SK-N-SH (cell line): Measurements from ENCODE around the gene C18orf63. TPM values are rescaled to one million over a fixed set of nuclear protein-coding genes. Genes with fewer than 3 reads are reported as not detected.
A peak's percentile ranks its signal among the peaks of the same experiment; 100 is the strongest.

Experiments
- CTCF ChIA-PET: fragments of 300-600, 350-600 bp; formaldehyde crosslinking; extraction: SDS; loops from one replicate; lab custom pipeline; 2021; lab: Yijun Ruan, JAX
- POLR2A ChIA-PET: fragments of 350-600 bp; sonication (Branson Sonifier 250); formaldehyde crosslinking; extraction: SDS; loops from one replicate; lab custom pipeline; 2020; ENCODE audit warnings: antibody characterized with exemption, inconsistent platforms; lab: Yijun Ruan, JAX
- DNase-seq: peaks from one replicate; pipeline ENCODE4 v3.0.0; 2012
- H2AFZ ChIP-seq: fragments of 200-600 bp; sonication (generic); 2 replicates; pipeline ENCODE4 v1.8.1; 2016; ENCODE audit warnings: antibody characterized with exemption, mild to moderate bottlenecking, low read depth
- H3F3A ChIP-seq: fragments of 200-600 bp; sonication (generic); replicated peaks from 2 replicates; pipeline ENCODE3; 2016; ENCODE audit warnings: antibody characterized with exemption, mild to moderate bottlenecking; ENCODE audit not compliant: insufficient read depth
- H3K27ac ChIP-seq, 2 experiments: fragments of 200-500 bp in 1 of 2; fragments of 200-600 bp in 1 of 2; sonication (Bioruptor generic) in 1 of 2; sonication (generic), shearing (Covaris generic) in 1 of 2; 2 replicates each; pipeline versions ENCODE4 v1.5.1 to v1.6.1; 2014 to 2016; ENCODE audit warnings: low read depth in 2 of 2, inconsistent platforms in 1 of 2, low read length in 1 of 2, mild to moderate bottlenecking in 1 of 2, mixed read lengths in 1 of 2
- H3K27me3 ChIP-seq: fragments of 200-600 bp; sonication (generic), shearing (Covaris generic); 2 replicates; pipeline ENCODE4 v1.6.1; 2016; ENCODE audit warnings: mixed run types; ENCODE audit not compliant: insufficient read depth
- H3K36me3 ChIP-seq, 2 experiments: fragments of 200-500 bp in 1 of 2; fragments of 200-600 bp in 1 of 2; sonication (Bioruptor generic) in 1 of 2; sonication (generic) in 1 of 2; replicated peaks in 1 of 2; 2 replicates each; pipeline versions ENCODE3 to v1.5.1; 2014 to 2016; ENCODE audit warnings: low read length in 1 of 2, mild to moderate bottlenecking in 1 of 2; ENCODE audit not compliant: insufficient read depth in 2 of 2, control insufficient read depth in 1 of 2
- H3K4me1 ChIP-seq, 2 experiments: fragments of 200-500 bp in 1 of 2; fragments of 200-600 bp in 1 of 2; sonication (Bioruptor generic) in 1 of 2; sonication (generic), shearing (Covaris generic) in 1 of 2; 2 replicates each; pipeline versions ENCODE4 v1.5.1 to v1.6.1; 2014 to 2016; ENCODE audit warnings: low read depth in 1 of 2, low read length in 1 of 2, mixed run types in 1 of 2; ENCODE audit not compliant: insufficient read depth in 2 of 2, control insufficient read depth in 1 of 2
- H3K4me2 ChIP-seq: fragments of 200-600 bp; sonication (generic), shearing (Covaris generic); 2 replicates; pipeline ENCODE4 v1.6.1; 2017; ENCODE audit warnings: mixed run types
- H3K4me3 ChIP-seq, 2 experiments: fragments of 200-500 bp in 1 of 2; fragments of 200-600 bp in 1 of 2; sonication (Bioruptor generic) in 1 of 2; sonication (generic), shearing (Covaris generic) in 1 of 2; 2 replicates each; pipeline versions ENCODE4 v1.5.1 to v1.8.1; 2014 to 2016; ENCODE audit warnings: low read depth in 2 of 2, inconsistent platforms in 1 of 2, low read length in 1 of 2, mild to moderate bottlenecking in 1 of 2, mixed read lengths in 1 of 2, moderate library complexity in 1 of 2
- H3K79me2 ChIP-seq: fragments of 200-600 bp; sonication (generic); 2 replicates; pipeline ENCODE4 v1.8.1; 2017; ENCODE audit warnings: mild to moderate bottlenecking; ENCODE audit not compliant: insufficient read depth
- H3K9ac ChIP-seq: fragments of 200-600 bp; sonication (generic); 2 replicates; pipeline ENCODE4 v1.6.1; 2017; ENCODE audit warnings: mixed run types
- H3K9me2 ChIP-seq: fragments of 200-600 bp; sonication (generic); 2 replicates; pipeline ENCODE4 v1.6.1; 2017; ENCODE audit warnings: mixed run types
- H3K9me3 ChIP-seq: fragments of 200-600 bp; sonication (generic); 2 replicates; pipeline ENCODE4 v1.6.1; 2017; ENCODE audit warnings: mixed run types, mild to moderate bottlenecking, moderate library complexity
- H4K20me1 ChIP-seq: fragments of 200-600 bp; sonication (generic); 2 replicates; pipeline ENCODE4 v1.6.1; 2017; ENCODE audit warnings: mild to moderate bottlenecking, mixed run types; ENCODE audit not compliant: insufficient read depth
- FOSL2 ChIP-seq: IDR thresholded peaks from 2 replicates; pipeline ENCODE4 v1.4.0; 2012; ENCODE audit warnings: low read depth, mild to moderate bottlenecking, moderate library complexity, borderline replicate concordance
- GABPA ChIP-seq: IDR thresholded peaks from 2 replicates; pipeline ENCODE4 v1.4.0; 2012; ENCODE audit warnings: low read depth, mild to moderate bottlenecking
- MEF2A ChIP-seq: IDR thresholded peaks from 2 replicates; pipeline ENCODE4 v1.4.0; 2012; ENCODE audit warnings: low read depth, borderline replicate concordance
- NFIC ChIP-seq: IDR thresholded peaks from 2 replicates; pipeline ENCODE4 v1.4.0; 2012; ENCODE audit warnings: borderline replicate concordance
- POLR2AphosphoS5 ChIP-seq: IDR thresholded peaks from 2 replicates; pipeline ENCODE4 v1.6.1; 2012; ENCODE audit warnings: low read depth, low read length
- RFX5 ChIP-seq: IDR thresholded peaks from 2 replicates; pipeline ENCODE4 v1.6.1; 2012; ENCODE audit warnings: mild to moderate bottlenecking, improper control_type of control experiment, low read length
- TAF1 ChIP-seq: IDR thresholded peaks from 2 replicates; pipeline ENCODE4 v1.6.1; 2012; ENCODE audit warnings: low read depth, mild to moderate bottlenecking, low read length, moderate library complexity, borderline replicate concordance
- TCF12 ChIP-seq: IDR thresholded peaks from 2 replicates; pipeline ENCODE4 v1.4.0; 2012
- TEAD4 ChIP-seq: IDR thresholded peaks from 2 replicates; pipeline ENCODE4 v1.4.0; 2012; ENCODE audit warnings: mild to moderate bottlenecking, borderline replicate concordance; ENCODE audit not compliant: insufficient read depth
- YY1 ChIP-seq: IDR thresholded peaks from 2 replicates; pipeline ENCODE4 v1.4.0; 2012; ENCODE audit warnings: low read depth, mild to moderate bottlenecking
- WGBS: methylation state at CpG from one replicate; pipeline ENCODE4 v1.1.6; 2017; ENCODE audit warnings: low lambda C conversion rate; 5-methylcytosine and 5-hydroxymethylcytosine counted together
- polyA plus RNA-seq, 3 experiments: library from polyadenylated mRNA; depleted of rRNA; stranded (reverse); fragments of >200 nt; gene quantifications; 2 replicates each; pipeline ENCODE4 v1.2.3, GENCODE V29; 2012
- TF ChIP-seq, protein P1 (sequence below): fragments of 200-600 bp; sonication (generic); IDR thresholded peaks from 2 replicates; pipeline ENCODE4 v1.6.1; 2017; ENCODE audit warnings: antibody characterized with exemption, mild to moderate bottlenecking, moderate library complexity
- TF ChIP-seq, protein P2 (sequence below): IDR thresholded peaks from 2 replicates; pipeline ENCODE4 v1.4.0; 2012; ENCODE audit warnings: low read depth
- TF ChIP-seq, protein P3 (sequence below): IDR thresholded peaks from 2 replicates; pipeline ENCODE4; 2012
- TF ChIP-seq, protein P4 (sequence below): IDR thresholded peaks from 2 replicates; pipeline ENCODE4 v1.6.1; 2012; ENCODE audit warnings: mild to moderate bottlenecking, low read depth, low read length, moderate library complexity

Gene C18orf63
- polyA plus RNA-seq, 1 of the 3 experiments (the other 2 are of a cell fraction): not detected

DNA sequence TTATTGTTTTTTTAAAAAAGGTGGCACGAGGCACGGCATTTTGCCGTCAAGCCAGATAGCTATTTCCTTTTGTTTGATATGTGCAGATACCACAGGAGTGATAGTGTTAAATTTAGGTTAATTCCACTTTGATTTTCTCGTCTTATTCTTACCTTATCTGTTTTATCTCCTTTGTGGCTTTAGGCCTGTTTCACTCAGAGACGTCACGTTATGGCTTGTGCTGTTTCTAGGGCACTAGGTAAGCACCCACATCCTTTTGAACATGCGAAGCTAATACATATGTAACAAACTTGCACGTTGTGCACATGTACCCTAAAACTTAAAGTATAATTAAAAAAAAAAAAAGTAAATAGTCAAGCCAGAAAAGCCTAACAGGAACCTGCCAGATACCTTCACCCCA, 57.8 kb downstream of the C18orf63 start:
- no peaks in the 10 kb centered on the region for H3K79me2 ChIP-seq
- H3F3A ChIP-seq: no peaks in the 10 kb centered on the region
- POLR2A ChIA-PET: no interaction called here
- H3K4me2 ChIP-seq: no peak overlapping the region
- H3K36me3 ChIP-seq: no peaks in the 10 kb centered on the region
- no peaks in the 10 kb centered on the region for H3K9me2 ChIP-seq
- peaks cover 33% of the 10 kb centered on the region; the same call in 1 of the 2 replicates for H3K27me3 ChIP-seq
- CTCF ChIA-PET: interaction anchor here (1.0 to 1.2 kb wide), 2 partner anchors 8 to 178 kb away, joined by 3 to 4 read pairs; no protein-coding TSS in a partner anchor
- no peak overlapping the region for H2AFZ ChIP-seq
- TF ChIP-seq TAF1 (no peak), POLR2AphosphoS5 (no peak), TEAD4 (no peak)
- TF ChIP-seq, protein P1, sequence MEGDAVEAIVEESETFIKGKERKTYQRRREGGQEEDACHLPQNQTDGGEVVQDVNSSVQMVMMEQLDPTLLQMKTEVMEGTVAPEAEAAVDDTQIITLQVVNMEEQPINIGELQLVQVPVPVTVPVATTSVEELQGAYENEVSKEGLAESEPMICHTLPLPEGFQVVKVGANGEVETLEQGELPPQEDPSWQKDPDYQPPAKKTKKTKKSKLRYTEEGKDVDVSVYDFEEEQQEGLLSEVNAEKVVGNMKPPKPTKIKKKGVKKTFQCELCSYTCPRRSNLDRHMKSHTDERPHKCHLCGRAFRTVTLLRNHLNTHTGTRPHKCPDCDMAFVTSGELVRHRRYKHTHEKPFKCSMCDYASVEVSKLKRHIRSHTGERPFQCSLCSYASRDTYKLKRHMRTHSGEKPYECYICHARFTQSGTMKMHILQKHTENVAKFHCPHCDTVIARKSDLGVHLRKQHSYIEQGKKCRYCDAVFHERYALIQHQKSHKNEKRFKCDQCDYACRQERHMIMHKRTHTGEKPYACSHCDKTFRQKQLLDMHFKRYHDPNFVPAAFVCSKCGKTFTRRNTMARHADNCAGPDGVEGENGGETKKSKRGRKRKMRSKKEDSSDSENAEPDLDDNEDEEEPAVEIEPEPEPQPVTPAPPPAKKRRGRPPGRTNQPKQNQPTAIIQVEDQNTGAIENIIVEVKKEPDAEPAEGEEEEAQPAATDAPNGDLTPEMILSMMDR: no peak
- TF ChIP-seq, protein P2, sequence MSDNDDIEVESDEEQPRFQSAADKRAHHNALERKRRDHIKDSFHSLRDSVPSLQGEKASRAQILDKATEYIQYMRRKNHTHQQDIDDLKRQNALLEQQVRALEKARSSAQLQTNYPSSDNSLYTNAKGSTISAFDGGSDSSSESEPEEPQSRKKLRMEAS: no peak
- TF ChIP-seq, protein P3, sequence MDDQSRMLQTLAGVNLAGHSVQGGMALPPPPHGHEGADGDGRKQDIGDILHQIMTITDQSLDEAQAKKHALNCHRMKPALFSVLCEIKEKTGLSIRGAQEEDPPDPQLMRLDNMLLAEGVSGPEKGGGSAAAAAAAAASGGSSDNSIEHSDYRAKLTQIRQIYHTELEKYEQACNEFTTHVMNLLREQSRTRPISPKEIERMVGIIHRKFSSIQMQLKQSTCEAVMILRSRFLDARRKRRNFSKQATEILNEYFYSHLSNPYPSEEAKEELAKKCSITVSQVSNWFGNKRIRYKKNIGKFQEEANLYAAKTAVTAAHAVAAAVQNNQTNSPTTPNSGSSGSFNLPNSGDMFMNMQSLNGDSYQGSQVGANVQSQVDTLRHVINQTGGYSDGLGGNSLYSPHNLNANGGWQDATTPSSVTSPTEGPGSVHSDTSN: no peak
- H3K27ac ChIP-seq: no peak overlapping the region
- 7% methylated on average over 8 of the region's 8 CpGs for WGBS
- H4K20me1 ChIP-seq: no peaks in the 10 kb centered on the region
- no peak overlapping the region for H3K4me3 ChIP-seq
- no peak overlapping the region for H3K9ac ChIP-seq
- no peaks in the 10 kb centered on the region for H3K4me1 ChIP-seq
- no peaks in the 10 kb centered on the region for H3K9me3 ChIP-seq
- DNase-seq: no peak

DNA sequence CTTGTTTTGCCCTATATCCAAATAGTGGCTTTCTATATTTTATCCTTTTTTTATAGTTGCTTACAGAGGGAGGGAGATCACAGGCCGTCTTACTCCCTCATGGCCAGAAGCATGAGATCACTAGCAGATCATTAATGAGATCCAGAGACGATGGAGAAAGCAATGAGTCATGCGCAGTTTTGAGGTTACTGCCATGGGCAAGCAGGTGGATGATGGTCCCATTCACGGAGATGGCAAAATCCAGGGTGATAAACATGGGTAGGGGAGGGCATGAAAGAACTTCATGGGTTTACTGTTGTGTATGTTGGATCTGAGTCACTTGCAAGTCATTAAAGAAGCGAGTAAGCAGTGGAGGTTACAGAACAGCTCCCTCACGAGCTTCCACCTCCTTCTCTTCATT, 60.4 kb downstream of the C18orf63 start:
- H3K36me3 ChIP-seq: no peaks in the 10 kb centered on the region
- no peaks in the 10 kb centered on the region for H3K79me2 ChIP-seq
- H3K27me3 ChIP-seq: peaks cover 25% of the 10 kb centered on the region
- H3F3A ChIP-seq: no peaks in the 10 kb centered on the region
- H3K4me1 ChIP-seq: no peaks in the 10 kb centered on the region
- H3K9me3 ChIP-seq: no peaks in the 10 kb centered on the region
- no peak overlapping the region for H3K4me2 ChIP-seq
- ChIA-PET POLR2A (no interaction called here), CTCF (no interaction called here)
- H2AFZ ChIP-seq: no peak overlapping the region
- WGBS: 2% methylated on average over 6 of the region's 6 CpGs
- H3K9ac ChIP-seq: no peak overlapping the region
- H3K9me2 ChIP-seq: no peaks in the 10 kb centered on the region
- H3K27ac ChIP-seq: no peak overlapping the region
- H4K20me1 ChIP-seq: no peaks in the 10 kb centered on the region
- TF ChIP-seq GABPA: no peak
- TF ChIP-seq RFX5: no peak
- TF ChIP-seq, protein P4, sequence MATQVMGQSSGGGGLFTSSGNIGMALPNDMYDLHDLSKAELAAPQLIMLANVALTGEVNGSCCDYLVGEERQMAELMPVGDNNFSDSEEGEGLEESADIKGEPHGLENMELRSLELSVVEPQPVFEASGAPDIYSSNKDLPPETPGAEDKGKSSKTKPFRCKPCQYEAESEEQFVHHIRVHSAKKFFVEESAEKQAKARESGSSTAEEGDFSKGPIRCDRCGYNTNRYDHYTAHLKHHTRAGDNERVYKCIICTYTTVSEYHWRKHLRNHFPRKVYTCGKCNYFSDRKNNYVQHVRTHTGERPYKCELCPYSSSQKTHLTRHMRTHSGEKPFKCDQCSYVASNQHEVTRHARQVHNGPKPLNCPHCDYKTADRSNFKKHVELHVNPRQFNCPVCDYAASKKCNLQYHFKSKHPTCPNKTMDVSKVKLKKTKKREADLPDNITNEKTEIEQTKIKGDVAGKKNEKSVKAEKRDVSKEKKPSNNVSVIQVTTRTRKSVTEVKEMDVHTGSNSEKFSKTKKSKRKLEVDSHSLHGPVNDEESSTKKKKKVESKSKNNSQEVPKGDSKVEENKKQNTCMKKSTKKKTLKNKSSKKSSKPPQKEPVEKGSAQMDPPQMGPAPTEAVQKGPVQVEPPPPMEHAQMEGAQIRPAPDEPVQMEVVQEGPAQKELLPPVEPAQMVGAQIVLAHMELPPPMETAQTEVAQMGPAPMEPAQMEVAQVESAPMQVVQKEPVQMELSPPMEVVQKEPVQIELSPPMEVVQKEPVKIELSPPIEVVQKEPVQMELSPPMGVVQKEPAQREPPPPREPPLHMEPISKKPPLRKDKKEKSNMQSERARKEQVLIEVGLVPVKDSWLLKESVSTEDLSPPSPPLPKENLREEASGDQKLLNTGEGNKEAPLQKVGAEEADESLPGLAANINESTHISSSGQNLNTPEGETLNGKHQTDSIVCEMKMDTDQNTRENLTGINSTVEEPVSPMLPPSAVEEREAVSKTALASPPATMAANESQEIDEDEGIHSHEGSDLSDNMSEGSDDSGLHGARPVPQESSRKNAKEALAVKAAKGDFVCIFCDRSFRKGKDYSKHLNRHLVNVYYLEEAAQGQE: no peak
- TF ChIP-seq MEF2A: no peak
- TF ChIP-seq TCF12: peak; percentile 7; the same call in 1 of the 2 replicates
- TF ChIP-seq NFIC: no peak
- no peak for TF ChIP-seq YY1
- no peak for TF ChIP-seq FOSL2
- DNase-seq: no peak
- H3K4me3 ChIP-seq: no peak overlapping the region
